Measurements from ENCODE around the gene HOXD3.

HOXD3 gene

DNA sequence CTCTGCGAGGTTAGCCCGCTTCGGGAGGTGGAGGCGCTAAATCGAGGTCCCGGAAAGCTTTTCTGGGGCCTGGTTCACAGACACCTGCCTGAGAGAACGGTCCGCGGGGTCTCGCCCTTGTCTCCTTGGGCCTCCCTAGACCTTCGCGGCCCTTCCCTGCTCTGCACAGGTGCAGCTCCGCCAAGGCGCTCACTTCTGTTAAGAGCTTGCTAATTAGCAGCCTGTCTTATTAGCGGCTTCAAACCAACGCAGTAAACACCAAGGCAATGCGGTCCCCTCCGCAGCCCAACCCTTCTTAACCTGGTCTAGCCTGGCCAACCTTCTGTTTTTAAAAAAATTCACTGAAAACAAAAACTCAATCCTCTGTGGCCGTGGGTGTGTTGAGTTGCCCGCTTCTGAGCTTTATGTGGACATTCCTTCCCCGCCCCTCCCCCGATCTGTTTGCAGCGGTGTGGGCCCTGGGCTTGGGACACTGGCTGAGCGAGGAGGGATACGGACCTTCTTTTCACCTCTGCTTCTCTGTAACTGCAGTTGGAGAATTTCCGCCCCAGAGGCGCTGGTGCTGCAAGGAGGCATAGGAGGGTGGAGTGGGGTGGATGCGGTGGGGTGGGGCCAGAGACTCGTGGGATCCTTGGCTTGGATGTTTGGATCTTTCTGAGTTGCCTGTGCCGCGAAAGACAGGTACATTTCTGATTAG is 9.2 kb upstream of the HOXD3 start:
- in situ Hi-C loops (cut with MboI; ENCODE audit: low sequenced_read_pairs), result loop anchor here (25.0 kb wide), 1 partner anchor 489 kb away; no protein-coding TSS in a partner anchor

DNA sequence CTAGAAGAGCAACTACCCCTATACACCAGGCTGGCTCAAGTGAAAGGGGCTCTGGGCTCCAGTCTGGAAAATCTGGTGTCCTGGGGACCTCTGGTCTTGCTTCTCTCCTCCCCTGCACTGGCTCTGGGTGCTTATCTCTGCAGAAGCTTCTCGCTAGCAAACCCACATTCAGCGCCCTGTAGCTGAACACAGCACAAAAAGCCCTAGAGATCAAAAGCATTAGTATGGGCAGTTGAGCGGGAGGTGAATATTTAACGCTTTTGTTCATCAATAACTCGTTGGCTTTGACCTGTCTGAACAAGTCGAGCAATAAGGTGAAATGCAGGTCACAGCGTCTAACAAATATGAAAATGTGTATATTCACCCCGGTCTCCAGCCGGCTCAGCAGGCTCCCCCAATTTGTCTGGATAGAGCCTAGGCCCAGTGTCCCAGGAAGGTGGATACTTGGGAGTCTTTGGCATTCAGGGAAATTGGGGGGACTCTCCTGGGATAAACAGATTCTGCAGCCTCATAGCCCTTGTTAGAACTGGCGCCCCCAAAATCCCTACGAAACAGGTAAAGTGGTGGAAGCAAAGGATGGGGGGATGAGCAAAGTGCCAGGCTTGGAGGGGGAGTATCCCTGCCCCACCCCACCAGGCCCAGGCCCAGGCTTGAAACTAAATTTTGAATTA is 8.2 kb upstream of the HOXD3 start:
- in situ Hi-C loops (cut with MboI; ENCODE audit: low sequenced_read_pairs), result loop anchor here (25.0 kb wide), 1 partner anchor 488 kb away; no protein-coding TSS in a partner anchor

DNA sequence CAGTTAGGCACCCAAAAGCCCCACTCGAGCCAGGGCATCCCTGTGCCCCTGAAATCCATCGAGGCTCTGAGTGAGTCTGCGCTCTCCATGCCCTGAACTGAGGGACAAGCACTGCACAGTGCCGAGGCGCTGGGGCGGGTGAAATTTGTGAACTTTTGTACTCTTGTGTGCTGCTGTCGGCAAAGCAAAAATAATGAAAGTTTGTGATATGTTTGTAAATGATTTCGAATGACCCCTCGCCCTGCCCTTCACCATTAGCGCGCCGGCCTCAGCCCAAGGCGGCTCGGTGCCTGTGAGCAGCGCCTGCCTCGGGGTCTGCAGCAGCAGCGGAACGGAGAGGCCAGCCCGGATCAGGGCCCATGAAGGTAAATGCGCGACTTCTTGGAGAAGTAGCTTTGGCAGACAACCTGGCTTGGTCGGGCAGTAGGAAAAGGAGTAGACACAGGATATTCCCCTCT is 7.6 kb upstream of the HOXD3 start:
- in situ Hi-C loops (cut with MboI; ENCODE audit: low sequenced_read_pairs), result loop anchor here (25.0 kb wide), 1 partner anchor 488 kb away; no protein-coding TSS in a partner anchor

DNA sequence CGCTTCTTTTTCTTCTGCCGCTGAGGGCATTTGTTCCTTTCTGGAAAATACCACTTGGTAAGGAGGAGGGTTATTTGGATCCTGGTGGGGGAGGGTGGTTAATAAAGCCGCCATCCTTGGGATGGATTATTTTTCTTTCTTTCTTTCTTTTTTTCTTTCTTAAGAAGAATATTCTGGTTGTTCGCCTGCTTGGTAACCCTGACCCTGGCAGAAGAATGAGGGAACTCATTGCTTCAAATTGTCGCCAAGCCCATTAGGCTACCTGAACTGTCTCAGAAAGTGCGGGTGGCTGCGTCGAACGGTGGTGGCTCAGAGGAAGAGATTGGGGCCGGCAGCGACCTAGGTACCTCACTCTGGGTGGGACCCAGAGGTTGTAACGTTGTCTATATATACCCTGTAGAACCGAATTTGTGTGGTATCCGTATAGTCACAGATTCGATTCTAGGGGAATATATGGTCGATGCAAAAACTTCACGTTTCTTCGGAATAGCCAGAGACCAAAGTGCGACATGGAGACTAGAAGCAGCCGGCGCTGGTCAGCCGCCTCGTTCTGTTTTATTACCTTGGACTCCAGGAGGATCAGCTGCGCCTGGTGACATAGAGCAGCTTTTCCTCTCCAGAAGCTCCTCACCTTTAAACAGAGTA is 7.0 kb upstream of the HOXD3 start:
- in situ Hi-C loops (cut with MboI; ENCODE audit: low sequenced_read_pairs), result loop anchor here (25.0 kb wide), 1 partner anchor 487 kb away; no protein-coding TSS in a partner anchor

DNA sequence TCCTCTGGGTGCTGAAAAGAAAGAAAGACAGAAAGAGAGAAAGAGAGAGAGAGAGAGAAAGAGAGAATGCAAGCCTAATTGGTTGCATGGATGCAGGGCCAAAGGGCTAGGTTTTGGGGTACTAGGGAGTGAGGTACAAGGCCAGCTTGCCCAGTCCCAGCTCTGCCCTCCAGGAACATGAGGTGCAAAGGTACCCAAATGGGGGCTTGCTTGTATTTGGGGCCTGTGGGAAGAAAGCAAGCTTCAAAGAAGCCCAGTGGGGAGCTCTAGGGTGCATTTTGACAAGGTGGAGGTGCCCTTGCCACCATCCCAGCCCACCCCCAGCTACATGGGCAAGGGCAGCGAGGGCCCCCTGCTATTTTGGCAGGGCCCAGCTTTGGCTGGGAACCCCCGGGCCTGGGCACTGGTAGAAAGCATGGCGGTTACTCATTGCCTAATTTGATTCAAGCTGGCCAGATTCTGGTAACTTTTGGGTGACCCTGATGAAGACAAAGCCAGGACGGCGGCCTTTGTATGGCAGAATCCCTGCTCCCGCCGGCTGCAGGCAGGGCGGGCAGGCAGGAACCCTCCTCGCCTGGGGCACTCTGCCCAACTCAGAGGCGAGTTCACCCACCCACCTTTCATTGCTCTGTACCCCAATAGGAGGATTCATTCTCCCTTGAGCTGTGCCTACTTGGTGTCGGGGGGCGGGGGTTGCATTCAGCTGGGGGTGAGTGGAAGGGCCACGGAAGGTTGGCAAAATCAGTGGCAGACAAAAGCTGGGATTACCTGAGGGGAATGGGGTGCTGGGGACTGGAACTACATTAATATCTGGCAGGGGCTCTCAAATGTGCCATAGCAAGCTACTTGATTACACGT is 6.3 kb upstream of the HOXD3 start:
- in situ Hi-C loops (cut with MboI; ENCODE audit: low sequenced_read_pairs), result no loop called here

DNA sequence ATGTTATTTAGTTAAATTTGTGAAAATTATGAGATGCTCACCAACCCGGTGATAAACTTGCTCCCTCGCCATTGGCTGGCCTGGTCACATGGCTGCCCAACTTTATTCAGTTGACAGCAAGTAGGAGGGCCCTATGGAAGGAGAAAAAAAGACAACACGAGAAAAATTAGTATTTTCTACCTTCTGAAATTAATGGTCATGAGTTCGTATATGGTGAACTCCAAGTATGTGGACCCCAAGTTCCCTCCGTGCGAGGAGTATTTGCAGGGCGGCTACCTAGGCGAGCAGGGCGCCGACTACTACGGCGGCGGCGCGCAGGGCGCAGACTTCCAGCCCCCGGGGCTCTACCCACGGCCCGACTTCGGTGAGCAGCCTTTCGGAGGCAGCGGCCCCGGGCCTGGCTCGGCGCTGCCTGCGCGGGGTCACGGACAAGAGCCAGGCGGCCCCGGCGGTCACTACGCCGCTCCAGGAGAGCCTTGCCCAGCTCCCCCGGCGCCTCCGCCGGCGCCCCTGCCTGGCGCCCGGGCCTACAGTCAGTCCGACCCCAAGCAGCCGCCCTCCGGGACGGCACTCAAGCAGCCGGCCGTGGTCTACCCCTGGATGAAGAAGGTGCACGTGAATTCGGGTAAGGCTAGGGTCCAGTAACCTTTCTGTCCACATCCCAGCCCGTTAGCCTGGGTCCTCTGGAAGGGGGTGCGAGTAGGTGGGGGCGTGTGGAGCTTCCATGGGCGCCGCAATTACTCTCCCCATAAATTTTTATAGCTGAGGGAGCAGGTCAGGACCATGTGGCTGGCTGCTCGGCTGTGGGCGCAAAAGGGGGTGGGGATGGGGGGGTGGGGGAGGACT is 5.4 kb upstream of the HOXD3 start, which contains the start of gene HOXD4:
HOXD4 (plus strand) TSS at position 109 of the 846 bp plus-strand sequence; CDS start at position 193, 84 bp downstream.
- in situ Hi-C loops (cut with MboI; ENCODE audit: low sequenced_read_pairs), result no loop called here

DNA sequence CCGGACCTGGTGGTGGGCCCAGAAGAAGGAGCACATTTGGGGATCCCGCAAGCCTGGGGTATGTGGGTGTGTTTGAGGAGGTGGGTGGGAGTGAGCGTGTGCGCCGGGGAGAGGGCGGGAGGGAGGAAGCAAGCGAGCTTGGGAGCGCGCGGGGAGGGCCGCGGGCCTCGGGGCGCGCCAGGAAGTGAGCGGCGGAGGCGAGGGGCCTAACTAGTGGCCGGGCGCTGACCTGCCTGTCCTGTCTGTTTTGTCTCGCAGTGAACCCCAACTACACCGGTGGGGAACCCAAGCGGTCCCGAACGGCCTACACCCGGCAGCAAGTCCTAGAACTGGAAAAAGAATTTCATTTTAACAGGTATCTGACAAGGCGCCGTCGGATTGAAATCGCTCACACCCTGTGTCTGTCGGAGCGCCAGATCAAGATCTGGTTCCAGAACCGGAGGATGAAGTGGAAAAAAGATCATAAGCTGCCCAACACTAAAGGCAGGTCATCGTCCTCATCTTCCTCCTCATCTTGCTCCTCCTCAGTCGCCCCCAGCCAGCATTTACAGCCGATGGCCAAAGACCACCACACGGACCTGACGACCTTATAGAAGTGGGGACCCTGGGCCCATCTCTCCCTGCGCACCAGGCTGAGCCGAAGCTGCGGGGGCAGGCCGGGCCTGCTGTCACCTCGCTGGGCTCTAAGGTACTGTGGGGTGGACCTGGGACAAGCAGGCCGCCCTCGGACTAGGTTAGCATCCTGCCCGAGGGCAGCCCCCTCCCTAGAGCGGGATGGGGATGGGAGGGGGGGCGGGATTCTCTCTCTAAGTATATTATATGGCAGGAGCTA is 4.5 kb upstream of the HOXD3 start:
- in situ Hi-C loops (cut with MboI; ENCODE audit: low sequenced_read_pairs), result no loop called here

DNA sequence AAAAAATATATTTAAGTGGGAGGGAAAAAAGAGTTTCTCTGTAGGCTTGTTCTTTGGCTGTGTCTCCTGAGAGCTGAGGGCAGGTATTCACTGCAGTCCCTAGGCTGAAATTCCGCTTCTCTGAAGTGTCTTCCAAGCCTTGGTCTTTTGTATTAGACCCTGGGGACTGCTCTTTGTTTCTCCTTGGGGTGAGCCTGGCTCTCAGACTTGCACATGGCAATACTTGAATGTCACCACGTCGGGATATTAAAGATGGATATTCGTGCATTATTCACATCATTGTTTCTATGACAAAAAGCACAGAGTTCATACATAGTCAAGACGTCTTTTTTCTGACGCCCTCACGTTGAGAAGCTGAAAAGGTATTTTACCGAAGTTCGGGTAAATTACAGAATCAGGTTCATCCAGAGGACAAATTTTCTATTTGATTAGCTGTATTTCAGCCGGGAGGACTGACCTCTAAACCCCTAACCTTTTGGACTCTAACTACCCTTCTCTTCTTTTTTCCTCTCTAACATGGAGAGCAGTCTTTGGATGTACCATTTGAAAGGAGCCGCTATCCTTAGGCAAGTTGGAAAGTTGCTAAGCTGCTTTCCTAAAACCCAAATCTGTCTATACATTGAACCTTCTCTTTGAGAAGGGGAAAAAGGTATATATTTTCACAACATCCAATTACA is 2.4 kb upstream of the HOXD3 start:
- in situ Hi-C loops (cut with MboI; ENCODE audit: low sequenced_read_pairs), result no loop called here

DNA sequence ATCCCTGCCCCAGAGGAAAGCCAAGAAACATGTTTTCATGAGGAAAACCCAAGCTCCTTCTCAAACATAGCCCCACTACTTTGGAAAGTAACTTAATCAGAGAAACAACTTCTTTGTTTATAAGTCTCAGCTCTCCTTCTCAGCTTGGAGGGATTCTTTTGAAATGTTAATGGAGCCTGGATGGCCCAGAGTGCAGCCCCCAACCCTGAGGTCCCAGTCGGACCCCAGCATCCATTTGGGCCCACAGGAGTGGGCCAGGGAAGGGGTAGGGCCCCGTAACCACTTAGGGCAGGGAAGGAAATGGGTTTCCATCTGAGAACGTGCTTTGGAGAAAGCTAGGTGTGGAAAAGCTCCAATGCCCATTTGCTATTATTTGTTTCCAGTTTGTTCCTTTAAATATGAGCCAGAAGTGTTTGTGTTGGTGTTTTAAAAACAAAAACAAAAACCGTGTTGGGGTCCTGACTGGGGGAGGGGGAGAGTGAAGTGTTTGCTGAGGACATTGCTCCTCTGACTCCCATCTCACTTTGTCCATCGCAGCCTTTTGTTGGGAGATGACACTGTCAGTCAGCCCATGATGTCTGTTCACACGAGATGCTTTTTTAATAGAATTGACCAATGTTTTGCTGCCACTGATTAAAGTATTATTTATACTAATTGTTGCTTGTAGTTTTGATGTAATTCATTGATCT is 1.6 kb upstream of the HOXD3 start:
- in situ Hi-C loops (cut with MboI; ENCODE audit: low sequenced_read_pairs), result no loop called here

DNA sequence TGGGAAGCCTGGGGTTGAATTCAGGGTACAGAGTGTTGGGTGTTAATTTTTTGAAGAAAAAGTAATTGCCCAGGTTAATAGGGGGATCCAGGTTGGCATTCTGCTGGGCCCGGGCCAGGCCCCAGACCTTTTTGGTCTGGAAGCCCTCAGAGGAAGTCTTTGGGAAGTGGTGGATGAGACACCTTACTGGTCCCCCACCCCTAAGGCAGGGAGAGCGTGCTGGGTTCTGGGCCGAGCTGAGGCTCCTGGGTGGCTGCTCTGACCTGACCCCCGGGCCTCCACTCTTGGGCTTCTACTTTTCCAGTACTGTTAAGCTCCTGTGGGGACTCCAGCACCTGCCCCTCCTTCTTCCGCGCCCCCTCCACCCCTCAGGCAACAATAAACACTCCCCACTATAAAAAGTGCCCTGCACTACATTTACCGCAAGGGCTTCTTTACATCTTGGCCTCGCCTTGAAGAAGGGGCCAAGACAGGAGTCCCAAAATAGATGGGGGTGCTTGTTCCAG is 753 bp upstream of the HOXD3 start:
- in situ Hi-C loops (cut with MboI; ENCODE audit: low sequenced_read_pairs), result no loop called here

DNA sequence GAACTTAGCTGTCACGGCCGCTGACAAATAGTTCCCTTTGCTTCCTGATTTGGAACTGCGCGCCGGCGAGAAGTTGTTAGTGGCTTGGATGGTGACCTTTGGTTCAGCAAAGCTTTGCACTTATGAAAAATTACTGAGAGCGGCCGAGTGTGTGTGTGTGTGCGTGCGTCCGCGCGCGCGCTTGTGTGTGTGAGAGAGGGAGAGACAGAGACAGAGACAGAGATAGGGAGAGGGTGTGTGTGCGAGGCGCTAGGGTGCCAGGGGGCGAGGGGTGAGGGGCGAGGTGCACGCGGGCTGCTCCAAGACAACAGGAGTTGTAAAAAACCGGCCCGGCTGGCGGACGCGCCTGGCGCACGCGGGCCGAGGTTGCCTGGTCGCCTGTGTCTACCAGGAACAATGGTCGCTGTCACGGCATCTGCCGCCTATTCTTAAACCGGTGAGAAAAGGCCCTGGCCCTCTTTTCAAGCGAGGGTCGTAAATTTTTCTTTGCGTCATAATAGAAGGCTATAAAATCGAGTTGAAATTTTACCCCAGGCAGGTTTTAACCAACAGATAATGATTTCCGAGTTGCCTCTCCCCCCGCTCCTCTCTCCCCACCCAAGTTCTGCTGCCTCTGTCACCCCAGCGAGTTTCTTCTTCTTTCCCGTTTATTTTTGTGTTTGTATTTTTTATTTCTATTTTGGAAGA is 535 bp downstream of the HOXD3 start:
- in situ Hi-C loops (cut with MboI; ENCODE audit: low sequenced_read_pairs), result no loop called here

DNA sequence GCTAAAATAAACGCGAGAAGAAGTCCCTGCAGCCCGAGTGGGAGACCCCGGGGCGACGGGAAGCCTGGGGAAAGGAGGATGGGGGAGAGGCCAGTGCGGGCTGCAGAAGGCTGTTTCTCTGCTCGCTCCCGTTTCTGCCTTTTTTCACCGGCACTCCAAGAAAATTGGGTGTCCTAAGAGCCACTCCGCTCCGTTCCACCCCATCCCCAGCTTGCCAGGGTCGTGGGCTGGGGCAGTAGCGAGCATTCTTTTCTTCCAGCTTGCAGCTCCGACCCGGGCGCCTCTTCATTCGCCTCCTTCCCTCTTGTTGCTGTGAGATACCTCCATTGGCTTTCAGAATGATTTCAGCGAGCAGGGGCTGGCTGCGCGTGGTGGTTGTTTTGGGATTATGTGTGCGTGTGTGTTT is 1.1 kb downstream of the HOXD3 start:
- in situ Hi-C loops (cut with MboI; ENCODE audit: low sequenced_read_pairs), result no loop called here

DNA sequence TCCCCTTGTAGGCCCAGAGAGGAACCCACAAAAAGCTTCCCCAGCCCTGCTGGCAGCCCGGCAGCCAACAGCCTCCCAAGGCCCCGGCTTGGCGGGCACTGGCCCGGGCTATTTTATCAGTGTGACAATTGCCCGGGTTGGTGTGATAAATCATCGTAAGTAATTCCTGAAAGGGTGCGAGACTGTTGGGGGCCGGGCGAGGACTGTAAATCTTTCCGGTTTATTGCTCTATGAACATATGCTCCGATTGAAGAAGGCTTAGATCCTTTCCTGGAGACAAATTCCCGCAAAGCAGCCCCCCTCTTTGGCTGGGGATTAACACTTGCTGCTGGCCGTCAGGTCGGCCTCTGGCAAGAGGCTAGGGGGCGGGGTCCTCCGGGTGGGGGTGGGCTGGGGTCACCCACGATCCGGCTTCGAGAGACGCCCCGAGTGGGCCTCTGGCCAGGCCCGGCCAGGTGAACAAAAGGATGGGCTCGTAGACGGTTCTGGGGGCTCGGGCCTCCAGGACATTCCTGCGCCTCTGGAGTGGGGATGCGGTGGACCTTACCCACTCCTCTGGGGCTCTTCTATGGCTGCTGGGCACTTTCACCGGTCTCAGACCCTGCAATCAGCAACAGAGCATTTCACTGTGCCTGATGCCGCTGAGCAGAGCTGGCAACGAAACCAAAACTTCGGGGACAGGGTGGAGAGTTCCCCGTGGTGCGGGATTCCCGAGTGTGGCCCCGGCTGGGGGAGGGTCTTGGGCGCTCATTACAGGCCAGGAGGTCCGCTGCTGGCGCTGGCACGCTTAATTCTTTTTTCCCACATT is 2.0 kb downstream of the HOXD3 start:
- in situ Hi-C loops (cut with MboI; ENCODE audit: low sequenced_read_pairs), result no loop called here

DNA sequence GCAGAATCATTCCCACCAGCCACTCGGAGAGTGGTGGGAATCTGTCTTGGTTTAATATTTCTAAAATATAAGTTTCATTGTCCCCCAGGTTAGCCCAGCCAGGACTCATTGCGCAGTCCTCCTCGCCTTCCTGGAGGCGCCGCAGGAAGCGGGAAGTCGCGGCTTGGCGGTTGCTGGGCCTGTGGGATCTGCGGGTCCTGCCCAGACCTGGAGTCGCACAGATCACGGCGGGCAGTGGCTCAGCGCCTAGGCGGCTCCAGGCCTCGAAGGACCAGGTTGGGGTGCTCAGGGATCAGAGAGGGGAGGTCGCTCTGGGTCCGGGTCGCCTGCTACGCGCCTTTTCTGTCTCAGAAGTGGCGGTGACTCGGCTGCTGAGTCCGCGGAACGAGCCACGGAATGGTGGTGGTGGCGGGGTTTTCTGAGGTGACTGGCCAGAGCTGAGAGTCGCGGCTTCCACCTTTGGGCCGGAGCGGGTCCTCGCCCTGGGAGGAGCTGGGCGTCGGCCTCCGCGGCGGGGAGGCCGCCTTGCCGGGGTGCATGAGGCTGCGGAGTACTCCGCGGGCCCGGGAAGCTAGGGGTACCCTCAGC is 2.6 kb downstream of the HOXD3 start:
- in situ Hi-C loops (cut with MboI; ENCODE audit: low sequenced_read_pairs), result no loop called here

DNA sequence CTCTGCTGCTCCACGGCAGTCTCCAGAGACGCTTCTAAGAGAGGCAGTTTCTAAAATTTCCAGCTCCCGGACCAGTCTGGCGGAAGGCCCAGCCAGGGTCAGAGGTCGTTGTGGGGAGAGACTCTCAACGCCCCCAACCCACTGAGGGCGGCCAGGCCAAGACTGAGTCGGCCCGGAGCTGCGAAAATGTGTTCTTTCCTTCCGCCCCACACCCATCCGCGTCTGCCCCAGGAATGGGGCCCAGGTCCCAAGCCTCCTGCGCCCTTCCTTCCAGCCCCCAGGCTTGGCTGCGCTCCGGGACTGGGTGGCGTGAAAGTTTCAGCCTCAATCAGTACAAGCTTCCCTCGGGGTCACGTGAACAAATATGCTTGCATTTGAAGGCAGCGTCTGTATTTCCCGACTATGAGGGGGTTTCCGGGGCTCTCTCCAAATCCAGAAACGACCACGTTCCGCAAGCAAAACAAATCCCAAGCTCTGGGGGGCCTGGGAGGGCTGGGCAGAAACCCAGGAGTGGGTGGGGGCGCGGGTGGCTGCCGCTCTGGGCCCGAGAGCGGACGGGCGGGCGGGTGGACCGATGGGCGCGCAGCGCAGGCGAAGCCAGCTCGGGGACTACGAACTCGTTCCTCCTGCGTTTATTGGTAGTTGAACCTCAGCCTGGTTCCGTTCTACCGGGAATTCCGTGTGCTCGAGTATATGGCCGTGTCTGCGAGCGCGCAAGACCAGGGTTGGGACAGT is 3.3 kb downstream of the HOXD3 start:
- in situ Hi-C loops (cut with MboI; ENCODE audit: low sequenced_read_pairs), result no loop called here
